Hepatocyte (in vitro differentiated cells): Measurements from ENCODE around the gene PKNOX2. TPM values are rescaled to one million over a fixed set of nuclear protein-coding genes. Genes with fewer than 3 reads are reported as not detected.

ENCODE experiments used
- DNase-seq: peaks from one replicate; pipeline ENCODE4 v3.0.0-alpha.2; 2016; ENCODE audit warnings: low spot score
- H2AFZ ChIP-seq: fragments of 200-600 bp; sonication (generic); 2 replicates; pipeline ENCODE4 v1.6.0; 2016; ENCODE audit warnings: antibody characterized with exemption, mild to moderate bottlenecking
- H3K27ac ChIP-seq: fragments of 200-600 bp; sonication (generic); 2 replicates; pipeline ENCODE4 v1.5.1; 2016; ENCODE audit warnings: mild to moderate bottlenecking
- H3K27me3 ChIP-seq: fragments of 200-600 bp; sonication (generic); 2 replicates; pipeline ENCODE4 v1.6.1; 2016
- H3K36me3 ChIP-seq: fragments of 200-600 bp; sonication (generic); replicated peaks from 2 replicates; pipeline ENCODE4 v1.5.1; 2016; ENCODE audit warnings: low read depth; ENCODE audit not compliant: insufficient read depth
- H3K4me1 ChIP-seq: fragments of 200-600 bp; sonication (generic); 2 replicates; pipeline ENCODE4 v1.5.1; 2016; ENCODE audit warnings: mild to moderate bottlenecking, moderate library complexity; ENCODE audit not compliant: insufficient read depth
- H3K4me2 ChIP-seq: fragments of 200-600 bp; sonication (generic); 2 replicates; pipeline ENCODE4 v1.6.0; 2016
- H3K4me3 ChIP-seq: fragments of 200-600 bp; sonication (generic); 2 replicates; pipeline ENCODE4 v1.5.1; 2016; ENCODE audit warnings: mild to moderate bottlenecking
- H3K79me2 ChIP-seq: fragments of 200-600 bp; sonication (generic); 2 replicates; pipeline ENCODE4 v1.6.0; 2017; ENCODE audit warnings: mild to moderate bottlenecking
- H3K9me2 ChIP-seq: fragments of 200-600 bp; sonication (generic); replicated peaks from 2 replicates; pipeline ENCODE4 v1.6.0; 2017; ENCODE audit warnings: mild to moderate bottlenecking; ENCODE audit not compliant: insufficient read depth
- H3K9me3 ChIP-seq: fragments of 200-600 bp; sonication (generic); 2 replicates; pipeline ENCODE4 v1.5.1; 2016; ENCODE audit warnings: low read depth, mild to moderate bottlenecking
- H4K20me1 ChIP-seq: fragments of 200-600 bp; sonication (generic); 2 replicates; pipeline ENCODE4 v1.6.0; 2016; ENCODE audit warnings: mild to moderate bottlenecking; ENCODE audit not compliant: insufficient read depth, poor library complexity, severe bottlenecking
- CTCF ChIP-seq: fragments of 200-600 bp; sonication (generic); IDR thresholded peaks from 2 replicates; pipeline ENCODE4 v1.5.1; 2016; ENCODE audit warnings: antibody characterized with exemption, mild to moderate bottlenecking; ENCODE audit not compliant: poor library complexity
- EZH2 ChIP-seq: fragments of 200-600 bp; sonication (generic); IDR thresholded peaks from 2 replicates; pipeline ENCODE4 v1.6.1; 2016; ENCODE audit warnings: antibody characterized with exemption, mild to moderate bottlenecking, borderline replicate concordance
- EZH2phosphoT487 ChIP-seq: fragments of 200-600 bp; sonication (generic); IDR thresholded peaks from one replicate; pipeline ENCODE4 v1.6.1; 2018; ENCODE audit warnings: antibody characterized with exemption, mild to moderate bottlenecking, low read depth, moderate library complexity; ENCODE audit not compliant: unreplicated experiment, severe bottlenecking
- WGBS: methylation state at CpG from one replicate; pipeline ENCODE4 v1.1.6; 2016; ENCODE audit warnings: low lambda C conversion rate; ENCODE audit errors: missing lambda C conversion rate; 5-methylcytosine and 5-hydroxymethylcytosine counted together
- polyA plus RNA-seq: library from polyadenylated mRNA; unstranded; fragments of >200 nt; fragmentation: Nextera tagmentation; extraction: Ambion mirVana; gene quantifications from 2 replicates; pipeline ENCODE4 v1.2.1, GENCODE V29; 2016
- total RNA-seq: library from RNA; depleted of rRNA; stranded (reverse); fragments of >200 nt; gene quantifications from 2 replicates; pipeline ENCODE4 v1.2.3, GENCODE V29; 2014

The PKNOX2 gene
- total and polyA plus RNA-seq, 2 experiments from 2014 or later: 3.0 to 3.1 TPM

DNA sequence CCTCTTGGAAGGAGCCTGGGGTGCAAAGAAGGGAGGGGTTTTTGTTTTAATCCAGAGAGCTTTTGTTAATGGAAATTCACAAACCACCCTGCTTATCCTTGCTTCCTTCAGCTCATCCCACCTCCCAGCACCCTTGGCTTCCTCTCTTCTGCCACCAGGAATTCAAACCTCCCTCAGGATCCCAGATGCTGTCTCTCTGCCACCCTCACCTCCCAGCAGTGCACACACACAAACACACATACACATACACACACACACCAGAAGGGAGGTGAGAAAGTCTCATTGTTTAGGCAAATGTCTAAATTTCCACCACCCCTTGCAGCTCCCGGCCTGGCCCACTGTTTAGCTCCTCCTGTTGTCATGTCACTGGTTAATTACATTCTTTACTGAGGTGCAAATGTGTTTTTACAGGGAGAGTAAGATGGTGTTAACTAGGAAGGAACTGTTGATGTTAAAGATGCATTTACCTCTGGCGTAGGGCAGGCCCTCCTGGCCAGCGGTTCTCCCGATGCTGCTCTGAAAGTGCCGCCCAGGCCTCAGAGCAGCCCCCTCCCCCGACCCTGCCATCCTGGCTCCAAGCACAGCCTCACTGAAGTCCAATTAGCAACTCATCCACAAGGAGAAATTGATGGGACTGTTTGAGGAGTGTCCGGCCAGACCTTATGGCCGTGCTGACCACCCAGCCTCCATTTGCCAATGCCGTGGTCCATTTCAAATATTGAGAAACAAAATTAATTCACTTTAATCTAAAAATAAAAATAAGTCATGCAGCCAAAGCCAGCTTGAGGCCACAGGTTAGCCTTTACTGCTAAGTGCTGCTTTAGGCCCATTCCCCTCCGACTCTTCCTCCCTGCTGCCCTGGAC lies 166.1 kb downstream of the PKNOX2 start:
- Histone ChIP-seq H3K9me3 (no peaks in the 10 kb centered on the region), H3K4me3 (no peak overlapping the region), H3K36me3 (no peaks in the 10 kb centered on the region), H2AFZ (no peak overlapping the region), H3K79me2 (no peaks in the 10 kb centered on the region), H3K27me3 (no peaks in the 10 kb centered on the region), H3K9me2 (no peaks in the 10 kb centered on the region), H3K4me1 (peaks cover 5% of the 10 kb centered on the region), H4K20me1 (no peaks in the 10 kb centered on the region), H3K27ac (no peak overlapping the region), H3K4me2 (no peak overlapping the region)
- TF ChIP-seq EZH2: no peak
- no peak for TF ChIP-seq CTCF
- no peak for TF ChIP-seq EZH2phosphoT487
- no peak for DNase-seq
- WGBS: 82% methylated on average over 10 of the region's 10 CpGs

DNA sequence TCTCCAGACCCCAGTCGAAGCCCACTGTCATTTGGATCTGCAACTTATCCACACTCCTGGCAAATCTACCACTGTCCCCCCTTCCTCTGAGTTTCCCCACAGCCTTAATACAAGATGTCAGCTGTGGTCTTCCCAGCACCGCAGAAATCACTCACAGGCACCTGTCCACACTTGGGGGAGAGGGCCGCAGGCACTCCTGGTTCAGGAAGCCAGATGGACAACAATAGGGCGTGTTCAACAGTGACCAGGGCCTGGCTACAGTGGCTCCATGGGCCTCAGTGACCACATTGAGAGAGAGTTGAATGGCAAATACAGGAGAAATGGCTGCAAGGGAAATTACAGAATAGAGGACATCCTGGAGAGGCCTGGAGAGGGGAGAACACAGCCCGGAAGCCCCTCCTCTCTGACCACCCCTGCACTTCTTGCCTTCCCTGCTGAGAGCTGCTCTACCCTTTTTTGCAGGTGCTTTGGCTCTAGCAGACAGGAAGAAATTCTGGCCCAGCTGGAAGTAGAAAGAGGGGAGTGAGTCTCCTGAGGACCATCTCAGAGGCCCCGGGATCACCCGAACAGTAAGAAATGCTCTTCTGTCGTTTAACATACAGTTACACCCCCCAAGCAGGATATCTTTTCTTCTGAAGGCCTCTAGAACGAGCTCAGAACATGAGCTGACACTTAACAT lies 166.9 kb downstream of the PKNOX2 start:
- TF ChIP-seq CTCF (no peak), EZH2 (no peak), EZH2phosphoT487 (no peak)
- H3K27me3 ChIP-seq: no peaks in the 10 kb centered on the region
- no peaks in the 10 kb centered on the region for H3K79me2 ChIP-seq
- DNase-seq: no peak
- H3K9me3 ChIP-seq: no peaks in the 10 kb centered on the region
- no peak overlapping the region for H3K4me3 ChIP-seq
- peaks cover 5% of the 10 kb centered on the region for H3K4me1 ChIP-seq
- no peak overlapping the region for H2AFZ ChIP-seq
- no peak overlapping the region for H3K4me2 ChIP-seq
- 83% methylated on average over 9 of the region's 9 CpGs for WGBS
- H3K36me3 ChIP-seq: no peaks in the 10 kb centered on the region
- H3K9me2 ChIP-seq: no peaks in the 10 kb centered on the region
- H3K27ac ChIP-seq: no peak overlapping the region
- no peaks in the 10 kb centered on the region for H4K20me1 ChIP-seq

GRCh38 chr11:125332821-125333220 lies 168.3 kb downstream of the PKNOX2 start:
- Histone ChIP-seq H3K9me3 (no peaks in the 10 kb centered on the region), H3K9me2 (no peaks in the 10 kb centered on the region), H3K79me2 (no peaks in the 10 kb centered on the region), H3K27ac (no peak overlapping the region), H3K4me2 (no peak overlapping the region), H3K4me3 (no peak overlapping the region), H3K27me3 (no peaks in the 10 kb centered on the region), H2AFZ (no peak overlapping the region), H3K4me1 (peaks cover 5% of the 10 kb centered on the region), H3K36me3 (no peaks in the 10 kb centered on the region), H4K20me1 (no peaks in the 10 kb centered on the region)
- DNase-seq: no peak
- WGBS: 94% methylated on average over 8 of the region's 8 CpGs
- TF ChIP-seq CTCF (no peak), EZH2phosphoT487 (no peak), EZH2 (no peak)
